Type B pancreatic cell (in vitro differentiated cells): ENCODE measurements around the gene ADCY4. TPM values are rescaled to one million over a fixed set of nuclear protein-coding genes. Genes with fewer than 3 reads are reported as not detected.

Experiments used
- DNase-seq: peaks from one replicate; pipeline ENCODE4 v3.0.0; 2021; ENCODE audit warnings: mixed read lengths; ENCODE audit not compliant: unreplicated experiment; ENCODE audit errors: extremely low spot score
- H3K27ac Mint-ChIP-seq: 2 replicates; pipeline ENCODE4 v1.8.0; 2021; ENCODE audit warnings: mild to moderate bottlenecking, mixed read lengths
- H3K27me3 Mint-ChIP-seq: 2 replicates; pipeline ENCODE4 v1.8.0; 2021; ENCODE audit warnings: mixed read lengths
- H3K36me3 Mint-ChIP-seq: 2 replicates; pipeline ENCODE4 v1.8.0; 2021; ENCODE audit warnings: mixed read lengths
- H3K4me1 Mint-ChIP-seq: one replicate; pipeline ENCODE4 v1.8.0; 2021; ENCODE audit warnings: mixed read lengths; ENCODE audit not compliant: unreplicated experiment
- H3K4me3 Mint-ChIP-seq: 2 replicates; pipeline ENCODE4 v1.8.0; 2021; ENCODE audit warnings: mild to moderate bottlenecking, mixed read lengths
- H3K9me3 Mint-ChIP-seq: 2 replicates; pipeline ENCODE4 v1.8.0; 2021; ENCODE audit warnings: mixed read lengths
- total RNA-seq: library from RNA; stranded (reverse); gene quantifications from 2 replicates; pipeline ENCODE4 v1.2.1, GENCODE V29; 2021; ENCODE audit warnings: low replicate concordance
- TF ChIP-seq, protein P1 (sequence below): fragments of 200-600 bp; sonication (generic); conservative IDR thresholded peaks from 2 replicates; pipeline ENCODE4 v1.5.0; 2021; ENCODE audit warnings: antibody characterized with exemption, mild to moderate bottlenecking

ADCY4 gene
- total RNA-seq, 1 donor from 2014 or later, result 2.5 TPM

DNA sequence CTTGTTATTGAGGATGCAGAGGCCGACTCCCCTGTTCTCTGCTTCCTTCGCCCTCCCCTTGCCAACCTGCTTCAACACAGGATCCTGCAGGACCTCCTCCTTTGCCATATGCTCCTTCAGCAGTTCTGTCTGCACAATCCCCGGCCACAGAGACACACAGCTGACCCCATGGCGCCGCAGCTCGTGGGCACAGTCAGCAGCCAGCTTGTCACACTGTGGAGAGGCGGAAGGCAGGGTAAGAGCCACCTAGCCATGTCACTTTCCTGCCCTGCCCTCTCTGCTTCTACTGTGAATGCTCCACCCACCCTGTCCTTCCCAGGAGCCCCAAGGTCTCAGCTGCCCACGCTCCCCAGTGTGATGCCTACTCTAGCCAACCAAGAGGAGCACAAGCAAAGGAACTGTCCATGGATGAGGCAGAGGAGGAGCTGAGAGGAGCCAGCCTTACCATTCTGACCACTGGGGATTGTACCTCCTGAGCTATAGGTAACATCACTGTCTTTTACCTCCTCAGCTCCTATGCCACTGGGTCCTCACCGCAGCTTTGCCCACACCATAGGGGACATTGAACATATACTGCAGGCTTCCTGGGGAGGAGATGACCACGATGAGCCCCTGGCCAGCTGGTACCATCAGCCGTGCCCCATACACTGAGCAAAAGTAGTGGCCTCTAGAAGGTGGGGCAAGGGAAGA is 42.6 kb downstream of the ADCY4 start:
- peaks cover 8% of the 10 kb centered on the region for H3K4me1 Mint-ChIP-seq
- no peaks in the 10 kb centered on the region for H3K9me3 Mint-ChIP-seq
- no peak overlapping the region for H3K27ac Mint-ChIP-seq
- no peaks in the 10 kb centered on the region for H3K27me3 Mint-ChIP-seq
- H3K36me3 Mint-ChIP-seq, result peaks cover 7% of the 10 kb centered on the region
- no peak for DNase-seq
- TF ChIP-seq, protein P1, sequence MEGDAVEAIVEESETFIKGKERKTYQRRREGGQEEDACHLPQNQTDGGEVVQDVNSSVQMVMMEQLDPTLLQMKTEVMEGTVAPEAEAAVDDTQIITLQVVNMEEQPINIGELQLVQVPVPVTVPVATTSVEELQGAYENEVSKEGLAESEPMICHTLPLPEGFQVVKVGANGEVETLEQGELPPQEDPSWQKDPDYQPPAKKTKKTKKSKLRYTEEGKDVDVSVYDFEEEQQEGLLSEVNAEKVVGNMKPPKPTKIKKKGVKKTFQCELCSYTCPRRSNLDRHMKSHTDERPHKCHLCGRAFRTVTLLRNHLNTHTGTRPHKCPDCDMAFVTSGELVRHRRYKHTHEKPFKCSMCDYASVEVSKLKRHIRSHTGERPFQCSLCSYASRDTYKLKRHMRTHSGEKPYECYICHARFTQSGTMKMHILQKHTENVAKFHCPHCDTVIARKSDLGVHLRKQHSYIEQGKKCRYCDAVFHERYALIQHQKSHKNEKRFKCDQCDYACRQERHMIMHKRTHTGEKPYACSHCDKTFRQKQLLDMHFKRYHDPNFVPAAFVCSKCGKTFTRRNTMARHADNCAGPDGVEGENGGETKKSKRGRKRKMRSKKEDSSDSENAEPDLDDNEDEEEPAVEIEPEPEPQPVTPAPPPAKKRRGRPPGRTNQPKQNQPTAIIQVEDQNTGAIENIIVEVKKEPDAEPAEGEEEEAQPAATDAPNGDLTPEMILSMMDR, result no peak
- no peak overlapping the region for H3K4me3 Mint-ChIP-seq

DNA sequence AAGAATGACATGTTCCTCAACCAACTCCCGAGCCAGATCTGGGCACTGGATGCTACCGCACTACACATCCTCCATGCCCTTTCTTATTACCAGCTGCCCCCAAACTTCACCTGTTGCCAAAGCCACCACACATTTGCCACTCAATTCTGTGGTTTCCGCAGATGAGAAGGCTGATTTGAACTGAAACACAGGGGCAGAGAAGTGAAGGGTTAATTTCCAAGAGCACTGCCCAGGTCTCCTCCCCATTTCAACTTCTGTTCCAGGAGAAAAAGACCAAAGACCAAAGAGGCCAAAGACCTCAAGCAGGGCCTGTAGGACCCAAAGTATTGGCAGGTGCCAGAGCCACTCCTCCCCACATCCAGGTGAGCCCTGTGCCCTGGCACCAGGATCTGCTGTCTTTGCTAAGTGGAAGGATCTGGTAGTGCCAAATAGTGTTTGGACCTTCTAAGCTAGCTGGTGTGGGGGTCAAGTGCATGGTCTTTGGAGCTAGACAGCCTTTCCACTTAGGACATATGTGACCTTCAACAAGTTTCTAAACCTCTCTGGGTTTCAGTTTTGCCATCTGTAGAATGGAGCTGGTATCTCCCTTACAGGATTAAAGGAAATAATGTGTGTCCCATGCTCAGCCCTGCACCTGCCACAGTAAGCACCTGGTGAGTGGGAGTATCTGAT is 43.3 kb downstream of the ADCY4 start:
- H3K9me3 Mint-ChIP-seq, result no peaks in the 10 kb centered on the region
- no peaks in the 10 kb centered on the region for H3K27me3 Mint-ChIP-seq
- H3K36me3 Mint-ChIP-seq, result peaks cover 4% of the 10 kb centered on the region
- TF ChIP-seq, protein P1, result no peak
- H3K27ac Mint-ChIP-seq, result no peak overlapping the region
- no peak overlapping the region for H3K4me3 Mint-ChIP-seq
- H3K4me1 Mint-ChIP-seq, result peaks cover 2% of the 10 kb centered on the region
- no peak for DNase-seq

DNA sequence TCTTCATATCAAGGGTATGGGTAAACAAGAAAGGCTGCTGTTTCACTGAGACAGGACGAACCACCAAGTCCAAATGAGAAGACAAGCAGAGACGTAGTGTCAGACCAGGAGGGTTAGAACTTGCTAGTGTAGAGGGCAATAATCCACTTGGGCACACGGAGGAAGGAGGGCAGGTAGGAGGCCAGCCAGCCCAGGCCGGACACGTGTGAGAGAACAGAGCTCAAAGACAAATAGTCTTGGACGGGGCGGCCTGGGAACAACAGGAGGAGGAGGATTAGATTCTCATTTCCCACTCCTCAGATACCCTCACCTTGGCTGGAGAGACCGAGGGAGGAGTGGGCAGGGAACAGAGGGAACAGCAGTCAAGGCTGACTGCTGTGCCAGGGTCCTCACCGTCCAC is 44.1 kb downstream of the ADCY4 start:
- Mint-ChIP-seq H3K27me3 (no peaks in the 10 kb centered on the region), H3K4me3 (no peak overlapping the region), H3K27ac (no peak overlapping the region), H3K4me1 (no peaks in the 10 kb centered on the region), H3K9me3 (no peaks in the 10 kb centered on the region), H3K36me3 (peaks cover 3% of the 10 kb centered on the region)
- no peak for DNase-seq
- TF ChIP-seq, protein P1, result no peak

DNA sequence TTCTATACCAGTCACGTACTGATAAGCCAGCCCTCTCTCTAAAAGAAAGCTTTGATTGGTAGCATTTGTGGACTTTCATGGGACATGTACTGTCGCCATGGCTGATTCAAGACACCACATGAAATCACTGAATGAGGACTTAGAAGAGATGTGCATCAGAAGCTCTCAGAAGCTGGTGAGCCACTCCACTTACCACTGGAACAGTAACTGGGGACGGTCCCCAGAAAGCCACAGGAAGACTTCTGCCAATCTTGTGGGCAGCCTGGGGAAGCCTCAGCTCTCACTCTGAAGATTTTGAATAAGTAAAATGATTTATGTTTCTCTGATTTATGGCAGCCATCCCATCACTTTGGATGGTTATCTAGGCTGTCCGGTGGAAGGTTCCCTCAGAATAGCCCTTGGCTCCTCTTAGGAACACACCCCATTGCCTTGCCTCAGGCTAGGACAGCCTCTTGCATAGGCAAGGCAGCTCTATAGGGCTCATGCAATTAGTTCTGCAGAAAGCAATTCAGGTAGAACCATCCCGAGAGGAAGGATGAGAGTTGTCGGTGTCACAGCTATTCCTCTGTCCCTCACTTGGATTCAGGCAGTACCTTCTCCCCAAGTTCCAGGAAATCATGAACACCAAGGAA is 45.1 kb downstream of the ADCY4 start:
- H3K27me3 Mint-ChIP-seq, result no peaks in the 10 kb centered on the region
- H3K27ac Mint-ChIP-seq, result no peak overlapping the region
- TF ChIP-seq, protein P1, result no peak
- no peak for DNase-seq
- H3K4me1 Mint-ChIP-seq, result peaks cover 5% of the 10 kb centered on the region
- H3K4me3 Mint-ChIP-seq, result no peak overlapping the region
- peaks cover 3% of the 10 kb centered on the region for H3K36me3 Mint-ChIP-seq
- H3K9me3 Mint-ChIP-seq, result no peaks in the 10 kb centered on the region

DNA sequence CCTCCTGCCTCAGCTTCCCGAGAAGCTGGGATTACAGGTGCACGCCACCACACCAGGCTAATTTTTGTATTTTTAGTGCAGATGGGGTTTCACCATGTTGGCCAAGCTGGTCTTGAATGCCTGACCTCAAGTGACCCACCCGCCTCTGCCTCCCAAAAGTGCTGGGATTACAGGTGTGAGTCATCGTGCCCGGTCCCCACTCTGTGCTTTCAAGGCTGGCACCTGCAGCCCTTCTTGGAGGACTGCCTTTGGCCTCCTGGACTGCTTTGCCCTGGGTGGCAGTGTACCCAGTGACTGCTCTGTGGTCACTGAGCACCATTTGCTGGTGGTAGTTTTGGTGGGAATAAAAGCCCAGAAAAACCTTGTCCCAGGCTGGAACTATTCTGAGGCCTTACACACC is 47.9 kb downstream of the ADCY4 start:
- H3K27me3 Mint-ChIP-seq, result no peaks in the 10 kb centered on the region
- H3K9me3 Mint-ChIP-seq, result no peaks in the 10 kb centered on the region
- peaks cover 3% of the 10 kb centered on the region for H3K36me3 Mint-ChIP-seq
- DNase-seq, result no peak
- peaks cover 5% of the 10 kb centered on the region for H3K4me1 Mint-ChIP-seq
- no peak overlapping the region for H3K27ac Mint-ChIP-seq
- H3K4me3 Mint-ChIP-seq, result no peak overlapping the region
- TF ChIP-seq, protein P1, result no peak
